ENCODE data around the gene SCYGR8.
"Not testable (repeated sequence)": the region's sequence is repeated elsewhere in the genome, so short reads cannot be mapped to it uniquely, and the experiment has no call there.

SCYGR8 gene

GRCh38 chr2:227710986-227711385 lies 34.7 kb upstream of the SCYGR8 start:
- TF ChIP-seq ZFX (IDR thresholded peaks at IDR 0.05) (no peak), CTCF (conservative IDR thresholded peaks at IDR 0.05) (no peak)
- H3K27ac ChIP-seq = no peak overlapping the region

- no peak for TF ChIP-seq ZFX (IDR thresholded peaks at IDR 0.05)
- no peak for TF ChIP-seq CTCF (conservative IDR thresholded peaks at IDR 0.05)
Measured at GRCh38 chr2:227713291-227713690, 32.4 kb upstream of the SCYGR8 start.

GRCh38 chr2:227716501-227716900 lies 29.2 kb upstream of the SCYGR8 start:
- TF ChIP-seq CTCF (conservative IDR thresholded peaks at IDR 0.05) (no peak), ZFX (IDR thresholded peaks at IDR 0.05) (no peak)
- no peak overlapping the region for H3K27ac ChIP-seq

More at GRCh38 chr2:227713291-227713690, 32.4 kb upstream of the SCYGR8 start:
- no peak overlapping the region for H3K27ac ChIP-seq

GRCh38 chr2:227717687-227718567 lies 27.8 kb upstream of the SCYGR8 start, which contains the start of gene SLC19A3:
Gene SLC19A3 (minus strand): TSS chr2:227718028. CDS start chr2:227702318, 15,710 bp downstream.
- H3K27ac ChIP-seq = no peak within 1 kb of the TSS
- TF ChIP-seq CTCF (conservative IDR thresholded peaks at IDR 0.05) (no peak), ZFX (IDR thresholded peaks at IDR 0.05) (no peak)

GRCh38 chr2:227719641-227720040 lies 26.1 kb upstream of the SCYGR8 start:
- H3K27ac ChIP-seq = no peak overlapping the region
- TF ChIP-seq ZFX (IDR thresholded peaks at IDR 0.05) = no peak
- no peak for TF ChIP-seq CTCF (conservative IDR thresholded peaks at IDR 0.05)

DNA sequence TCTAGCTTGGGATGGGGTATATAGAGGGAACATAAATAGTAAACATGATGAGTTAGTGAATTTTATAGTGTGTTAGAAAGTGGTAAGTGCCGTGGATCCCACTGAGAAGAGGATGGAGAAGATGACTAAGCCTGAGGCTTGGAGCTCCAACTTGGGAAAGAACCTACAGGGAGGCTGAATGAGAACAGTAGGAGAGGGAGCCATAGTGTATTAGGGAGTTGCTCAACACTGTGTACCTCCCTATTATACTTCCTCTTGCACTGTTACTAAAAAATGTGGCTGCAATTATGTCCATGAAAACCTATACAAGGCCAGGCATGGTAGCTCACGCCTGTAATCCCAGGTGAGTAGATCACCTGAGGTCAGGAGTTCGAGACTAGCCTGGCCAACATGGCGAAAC lies 25.0 kb upstream of the SCYGR8 start:
- TF ChIP-seq ZFX (IDR thresholded peaks at IDR 0.05) = no peak
- no peak for TF ChIP-seq CTCF (conservative IDR thresholded peaks at IDR 0.05)
- H3K27ac ChIP-seq = no peak overlapping the region

- not testable (repeated sequence) for H3K27ac ChIP-seq
Measured at GRCh38 chr2:227722821-227723220, 22.9 kb upstream of the SCYGR8 start.
